MCF 10A (cell line): ENCODE results near the gene OSBPL3. TPM values are rescaled to one million over a fixed set of nuclear protein-coding genes. Genes with fewer than 3 reads are reported as not detected.

Source experiments
- BruUV-seq: library from RNA; stranded (reverse); fragments of 400-500 nt; replicated peaks from 2 replicates; lab custom pipeline; 2021; lab: Mats Ljungman, UMichigan
- CTCF ChIA-PET: fragments of 300-600 bp; sonication (Branson Sonifier 250); formaldehyde crosslinking; extraction: SDS; loops from one replicate; lab custom pipeline; 2021; ENCODE audit warnings: antibody characterized with exemption, inconsistent platforms; lab: Yijun Ruan, JAX
- POLR2A ChIA-PET: fragments of 300-600, 350-650 bp; sonication (Branson Sonifier 250); formaldehyde crosslinking; extraction: SDS; loops from one replicate; lab custom pipeline; 2020; ENCODE audit warnings: antibody characterized with exemption, inconsistent platforms; lab: Yijun Ruan, JAX
- DNase-seq: peaks from one replicate; pipeline ENCODE4 v3.0.0-alpha.2; 2018; ENCODE audit not compliant: unreplicated experiment
- H3K27ac Mint-ChIP-seq: one replicate; pipeline ENCODE4 v1.8.0; 2022; ENCODE audit warnings: mild to moderate bottlenecking, low read depth, mixed read lengths; ENCODE audit not compliant: unreplicated experiment
- H3K27me3 Mint-ChIP-seq: one replicate; pipeline ENCODE4 v1.8.0; 2022; ENCODE audit warnings: mixed read lengths; ENCODE audit not compliant: insufficient read depth, unreplicated experiment
- H3K36me3 Mint-ChIP-seq: one replicate; pipeline ENCODE4 v1.8.0; 2022; ENCODE audit warnings: mild to moderate bottlenecking, moderate library complexity, mixed read lengths; ENCODE audit not compliant: insufficient read depth, unreplicated experiment
- H3K4me1 Mint-ChIP-seq: one replicate; pipeline ENCODE4 v1.8.0; 2022; ENCODE audit warnings: mixed read lengths; ENCODE audit not compliant: insufficient read depth, unreplicated experiment
- H3K4me3 Mint-ChIP-seq: one replicate; pipeline ENCODE4 v1.8.0; 2022; ENCODE audit warnings: mild to moderate bottlenecking, moderate library complexity, mixed read lengths; ENCODE audit not compliant: unreplicated experiment
- H3K9me3 Mint-ChIP-seq: one replicate; pipeline ENCODE4 v1.8.0; 2022; ENCODE audit warnings: mixed read lengths; ENCODE audit not compliant: unreplicated experiment
- CTCF ChIP-seq: fragments of 200-600 bp; IDR thresholded peaks from one replicate; pipeline ENCODE4 v1.8.0; 2022; ENCODE audit warnings: antibody characterized with exemption, mild to moderate bottlenecking; ENCODE audit not compliant: unreplicated experiment
- intact Hi-C: fragments of 100-400 bp; cut with micrococcal nuclease; formaldehyde crosslinking; loops from 2 replicates; pipeline ENCODE4 v1.14.1; 2022
- total RNA-seq: library from RNA; stranded (reverse); gene quantifications from 2 replicates; pipeline ENCODE4 v1.2.3, GENCODE V29; 2022

Gene OSBPL3
- total RNA-seq, 1 experiment from 2014 or later = 33.8 TPM

GRCh38 chr7:24879291-24879690 is 100.7 kb downstream of the OSBPL3 start:
- TF ChIP-seq CTCF = no peak
- ChIA-PET POLR2A (interaction anchor here (1.3 kb wide), 1 partner anchor 9 kb away, joined by 3 read pairs; no protein-coding TSS in a partner anchor), CTCF (interaction anchor here (0.6 to 5.6 kb wide), 5 partner anchors 16 to 214 kb away, joined by 3 to 25 read pairs (median 3); partner anchors contain the start of gene OSBPL3)
- H3K27ac Mint-ChIP-seq = no peak overlapping the region
- BruUV-seq = no TSS peak
- H3K36me3 Mint-ChIP-seq = peaks cover 20% of the 10 kb centered on the region
- intact Hi-C loops = no loop called here
- DNase-seq = no peak
- H3K27me3 Mint-ChIP-seq = no peaks in the 10 kb centered on the region
- H3K9me3 Mint-ChIP-seq = no peaks in the 10 kb centered on the region
- H3K4me3 Mint-ChIP-seq = no peak overlapping the region
- peaks cover 11% of the 10 kb centered on the region for H3K4me1 Mint-ChIP-seq

- Mint-ChIP-seq H3K4me1 (peaks cover 4% of the 10 kb centered on the region), H3K9me3 (no peaks in the 10 kb centered on the region), H3K4me3 (no peak overlapping the region), H3K27me3 (no peaks in the 10 kb centered on the region), H3K36me3 (peaks cover 15% of the 10 kb centered on the region), H3K27ac (no peak overlapping the region)
- intact Hi-C loops = no loop called here
- CTCF ChIA-PET = interaction anchor here (0.5 to 5.6 kb wide), 5 partner anchors 53 to 220 kb away, joined by 3 to 25 read pairs (median 6); partner anchors contain the start of gene OSBPL3
- POLR2A ChIA-PET = interaction anchor here (0.6 to 1.2 kb wide), 2 partner anchors 15 to 119 kb away, joined by 3 to 4 read pairs; no protein-coding TSS in a partner anchor
- DNase-seq = no peak
- no TSS peak for BruUV-seq
- no peak for TF ChIP-seq CTCF
Observed at GRCh38 chr7:24877790-24878311, 102.1 kb downstream of the OSBPL3 start.

GRCh38 chr7:24874791-24875190 is 105.2 kb downstream of the OSBPL3 start:
- no peak for DNase-seq
- peaks cover 8% of the 10 kb centered on the region for H3K36me3 Mint-ChIP-seq
- intact Hi-C loops = no loop called here
- BruUV-seq = no TSS peak
- H3K4me1 Mint-ChIP-seq = no peaks in the 10 kb centered on the region
- TF ChIP-seq CTCF = no peak
- no peak overlapping the region for H3K4me3 Mint-ChIP-seq
- no peaks in the 10 kb centered on the region for H3K27me3 Mint-ChIP-seq
- no peaks in the 10 kb centered on the region for H3K9me3 Mint-ChIP-seq
- ChIA-PET POLR2A (no interaction called here), CTCF (no interaction called here)
- H3K27ac Mint-ChIP-seq = no peak overlapping the region

GRCh38 chr7:24873944-24874343 is 106.0 kb downstream of the OSBPL3 start:
- POLR2A ChIA-PET = interaction anchor here (1.0 kb wide), 1 partner anchor 9 kb away, joined by 4 read pairs; no protein-coding TSS in a partner anchor

More at GRCh38 chr7:24873944-24874343, 106.0 kb downstream of the OSBPL3 start:
- no TSS peak for BruUV-seq
- H3K27me3 Mint-ChIP-seq = no peaks in the 10 kb centered on the region
- H3K9me3 Mint-ChIP-seq = no peaks in the 10 kb centered on the region
- CTCF ChIA-PET = no interaction called here
- no peak overlapping the region for H3K4me3 Mint-ChIP-seq
- H3K36me3 Mint-ChIP-seq = peaks cover 14% of the 10 kb centered on the region
- H3K27ac Mint-ChIP-seq = no peak overlapping the region
- H3K4me1 Mint-ChIP-seq = no peaks in the 10 kb centered on the region
- DNase-seq = no peak
- no peak for TF ChIP-seq CTCF
- intact Hi-C loops = no loop called here
